ENCODE measurements around the gene GSAP. TPM values are rescaled to one million over a fixed set of nuclear protein-coding genes. Genes with fewer than 3 reads are reported as not detected.

Gene GSAP
- total and polyA plus RNA-seq, 2 donors (not counting 1 experiment from before 2014, with no cell fraction given), result 140 to 207 TPM

- no peaks in the 10 kb centered on the region for H3K36me3 ChIP-seq (replicated peaks in 1 of 2; ENCODE audit: control extremely low read depth in 1 of 2, control insufficient read depth in 1 of 2, extremely low read depth in 1 of 2, insufficient read depth in 2 of 2, low read length in 1 of 2)
- no CpG with 5 or more reads among the region's 2 CpGs for WGBS (ENCODE audit: insufficient coverage)
- Mint-ChIP-seq H3K9me3 (ENCODE audit: insufficient read depth) (no peaks in the 10 kb centered on the region), H3K27me3 (no peaks in the 10 kb centered on the region), H3K4me3 (no peak overlapping the region), H3K4me1 (no peaks in the 10 kb centered on the region), H3K27ac (no peak overlapping the region)
- intact Hi-C loops (cut with micrococcal nuclease), result no loop called here
- TF ChIP-seq EZH2 (IDR thresholded peaks at IDR 0.05; ENCODE audit: borderline replicate concordance, insufficient read depth, low read depth, low read length, poor library complexity, severe bottlenecking) (no peak), CTCF (IDR thresholded peaks at IDR 0.05) (no peak)
- ChIA-PET POLR2A (interaction anchor here (0.6 kb wide), 2 partner anchors 24 to 27 kb away, joined by 4 to 6 read pairs; partner anchors contain the start of gene GSAP), CTCF (interaction anchor here (1.1 kb wide), 1 partner anchor 11 kb away, joined by 3 read pairs; no protein-coding TSS in a partner anchor)
- H3K4me1 ChIP-seq (ENCODE audit: control insufficient read depth in 2 of 2, insufficient read depth in 2 of 2, low read length in 2 of 2), result no peaks in the 10 kb centered on the region
- H3K27me3 ChIP-seq (replicated peaks in 1 of 4; ENCODE audit: control extremely low read depth in 1 of 4, control insufficient read depth in 3 of 4, insufficient read depth in 4 of 4, low read length in 3 of 4), result no peaks in the 10 kb centered on the region
- H3K4me2 ChIP-seq (replicated peaks; ENCODE audit: low read depth, low read length, poor library complexity, severe bottlenecking), result no peak overlapping the region
- no peaks in the 10 kb centered on the region for H3K79me2 ChIP-seq (ENCODE audit: control insufficient read depth, insufficient read depth, low read length)
- H3K4me3 ChIP-seq (ENCODE audit: control extremely low read depth in 1 of 5, extremely low read depth in 1 of 5, insufficient read depth in 1 of 5, low read depth in 2 of 5, low read length in 4 of 5), result no peak overlapping the region
- no peaks in the 10 kb centered on the region for H3K9me3 ChIP-seq (ENCODE audit: control extremely low read depth in 1 of 3, control insufficient read depth in 2 of 3, insufficient read depth in 1 of 3, low read length in 2 of 3)
- H4K20me1 ChIP-seq (ENCODE audit: control insufficient read depth, insufficient read depth, low read length, poor library complexity, severe bottlenecking), result no peaks in the 10 kb centered on the region
- no peak overlapping the region for H3K27ac ChIP-seq (ENCODE audit: low read length in 2 of 2)
- no peak overlapping the region for H3K9ac ChIP-seq (ENCODE audit: low read length)
- ATAC-seq (ENCODE audit: low read depth) (no peak), DNase-seq (no peak)
- H2AFZ ChIP-seq (ENCODE audit: insufficient read depth, low read depth, low read length, poor library complexity, severe bottlenecking), result no peak overlapping the region
Observed at GRCh38 chr7:77443042-77443441, 26.9 kb upstream of the GSAP start.

- Histone ChIP-seq H4K20me1 (ENCODE audit: control insufficient read depth, insufficient read depth, low read length, poor library complexity, severe bottlenecking) (no peaks in the 10 kb centered on the region), H3K27me3 (replicated peaks in 1 of 4; ENCODE audit: control extremely low read depth in 1 of 4, control insufficient read depth in 3 of 4, insufficient read depth in 4 of 4, low read length in 3 of 4) (no peaks in the 10 kb centered on the region), H3K79me2 (ENCODE audit: control insufficient read depth, insufficient read depth, low read length) (no peaks in the 10 kb centered on the region), H3K4me1 (ENCODE audit: control insufficient read depth in 2 of 2, insufficient read depth in 2 of 2, low read length in 2 of 2) (no peaks in the 10 kb centered on the region), H3K27ac (ENCODE audit: low read length in 2 of 2) (no peak overlapping the region), H2AFZ (ENCODE audit: insufficient read depth, low read depth, low read length, poor library complexity, severe bottlenecking) (no peak overlapping the region), H3K9me3 (ENCODE audit: control extremely low read depth in 1 of 3, control insufficient read depth in 2 of 3, insufficient read depth in 1 of 3, low read length in 2 of 3) (no peaks in the 10 kb centered on the region), H3K4me2 (replicated peaks; ENCODE audit: low read depth, low read length, poor library complexity, severe bottlenecking) (no peak overlapping the region), H3K36me3 (replicated peaks in 1 of 2; ENCODE audit: control extremely low read depth in 1 of 2, control insufficient read depth in 1 of 2, extremely low read depth in 1 of 2, insufficient read depth in 2 of 2, low read length in 1 of 2) (no peaks in the 10 kb centered on the region), H3K9ac (ENCODE audit: low read length) (no peak overlapping the region), H3K4me3 (ENCODE audit: control extremely low read depth in 1 of 5, extremely low read depth in 1 of 5, insufficient read depth in 1 of 5, low read depth in 2 of 5, low read length in 4 of 5) (no peak overlapping the region)
- CTCF ChIA-PET, result interaction anchor here (1.1 kb wide), 1 partner anchor 11 kb away, joined by 3 read pairs; no protein-coding TSS in a partner anchor
- TF ChIP-seq CTCF (IDR thresholded peaks at IDR 0.05) (no peak), EZH2 (IDR thresholded peaks at IDR 0.05; ENCODE audit: borderline replicate concordance, insufficient read depth, low read depth, low read length, poor library complexity, severe bottlenecking) (no peak)
- POLR2A ChIA-PET, result interaction anchor here (0.6 kb wide), 1 partner anchor 26 kb away, joined by 3 read pairs; the partner anchor contains the start of gene GSAP
- Mint-ChIP-seq H3K4me3 (no peak overlapping the region), H3K4me1 (no peaks in the 10 kb centered on the region), H3K27ac (no peak overlapping the region), H3K27me3 (no peaks in the 10 kb centered on the region), H3K9me3 (ENCODE audit: insufficient read depth) (no peaks in the 10 kb centered on the region)
- intact Hi-C loops (cut with micrococcal nuclease), result no loop called here
- 86% methylated on average over 1 of the region's 2 CpGs for WGBS (ENCODE audit: insufficient coverage)
- ATAC-seq (ENCODE audit: low read depth) (no peak), DNase-seq (no peak)
Observed at GRCh38 chr7:77442636-77443035, 26.5 kb upstream of the GSAP start.

Measured in B cell (primary cell).